Testis (tissue), 3 donors: ENCODE measurements around the gene GPC1. TPM values are rescaled to one million over a fixed set of nuclear protein-coding genes. Genes with fewer than 3 reads are reported as not detected.

Source experiments
- DNase-seq: peaks from one replicate; pipeline ENCODE4 v3.0.0-alpha.2; 2019
- H3K27ac ChIP-seq, 2 donors: fragments of 200-600 bp; sonication (generic); one replicate each; pipeline ENCODE4 v1.5.1; 2019
- H3K27me3 ChIP-seq: fragments of 200-600 bp; sonication (generic); one replicate; pipeline ENCODE4 v1.5.1; 2019
- H3K36me3 ChIP-seq: fragments of 200-600 bp; sonication (generic); one replicate; pipeline ENCODE4 v1.5.1; 2017; ENCODE audit warnings: low read depth; ENCODE audit errors: missing control alignments
- H3K4me1 ChIP-seq: fragments of 200-600 bp; sonication (generic); one replicate; pipeline ENCODE4 v1.5.1; 2019
- H3K4me3 ChIP-seq, 2 donors: fragments of 200-600 bp; sonication (generic); one replicate each; pipeline ENCODE4 v1.5.1; 2017 to 2019
- H3K9me3 ChIP-seq: fragments of 200-600 bp; sonication (generic); one replicate; pipeline ENCODE4 v1.5.1; 2017
- CTCF ChIP-seq, 3 experiments: fragments of 450-650 bp in 2 of 3; fragments of 200-600 bp in 1 of 3; sonication (generic) in 1 of 3; IDR thresholded peaks; one replicate each; pipeline ENCODE4 v1.5.1; 2016 to 2019; ENCODE audit warnings: antibody characterized with exemption in 3 of 3, mild to moderate bottlenecking in 2 of 3, moderate library complexity in 1 of 3
- POLR2A ChIP-seq: fragments of 450-650 bp; IDR thresholded peaks from one replicate; pipeline ENCODE4 v1.6.1; 2017; ENCODE audit warnings: antibody characterized with exemption, mild to moderate bottlenecking, moderate library complexity
- WGBS, 2 donors: methylation state at CpG; one replicate each; pipeline ENCODE4 v1.1.5; 2018; 5-methylcytosine and 5-hydroxymethylcytosine counted together
- intact Hi-C: fragments of 100-400 bp; cut with DNase I; formaldehyde crosslinking; loops from one replicate; pipeline ENCODE4 v1.15.1; 2023; ENCODE audit warnings: low total_unique reads
- polyA plus RNA-seq: library from polyadenylated mRNA; stranded (reverse); fragments of 350-450 nt; fragmentation: Illumina TruSeq; extraction: RNeasy Lipid Tissue Mini Kit (QIAGEN cat#74804); gene quantifications from one replicate; pipeline ENCODE4 v1.2.3, GENCODE V29; 2014; ENCODE audit warnings: low read depth, low replicate concordance; ENCODE audit not compliant: insufficient read depth
- total RNA-seq, 2 donors: library from RNA; depleted of rRNA; stranded (reverse); fragments of >200 nt; gene quantifications; one replicate each; pipeline ENCODE4 v1.2.3, GENCODE V29; 2016

The GPC1 gene
- total and polyA plus RNA-seq, 3 donors from 2014 or later, result 74.2 to 479 (median 244) TPM

- intact Hi-C loops, result loop anchor here (5.0 kb wide), 1 partner anchor 430 kb away; no protein-coding TSS in a partner anchor
- H3K27ac ChIP-seq, result no peak overlapping the region
- no peaks in the 10 kb centered on the region for H3K9me3 ChIP-seq
- H3K36me3 ChIP-seq, result no peaks in the 10 kb centered on the region
- no peak overlapping the region for H3K4me3 ChIP-seq
- WGBS, 2 donors, result 79 to 85% methylated on average over 14 to 30 of the region's 31 CpGs
- no peaks in the 10 kb centered on the region for H3K4me1 ChIP-seq
- H3K27me3 ChIP-seq, result no peaks in the 10 kb centered on the region
- DNase-seq, result no peak
- no peak for TF ChIP-seq POLR2A
- TF ChIP-seq CTCF (IDR thresholded peaks at IDR 0.05), result no peak
Measured at GRCh38 chr2:240392084-240392947, 43.1 kb upstream of the GPC1 start.

GRCh38 chr2:240392948-240393830, 42.3 kb upstream of the GPC1 start:
- no peak for TF ChIP-seq POLR2A
- TF ChIP-seq CTCF (IDR thresholded peaks at IDR 0.05), result no peak
- Histone ChIP-seq H3K4me3 (no peak overlapping the region), H3K27me3 (no peaks in the 10 kb centered on the region), H3K9me3 (no peaks in the 10 kb centered on the region), H3K4me1 (no peaks in the 10 kb centered on the region), H3K36me3 (no peaks in the 10 kb centered on the region), H3K27ac (no peak overlapping the region)
- DNase-seq, result peak; percentile 6
- intact Hi-C loops, result loop anchor here (5.0 kb wide), 1 partner anchor 431 kb away; no protein-coding TSS in a partner anchor
- 91% methylated on average over 18 to 23 of the region's 23 CpGs for WGBS, 2 donors

- H3K27me3 ChIP-seq, result no peaks in the 10 kb centered on the region
- H3K9me3 ChIP-seq, result no peaks in the 10 kb centered on the region
- H3K27ac ChIP-seq, result no peak overlapping the region
- DNase-seq, result peak; percentile 8
- H3K4me1 ChIP-seq, result no peaks in the 10 kb centered on the region
- WGBS, 2 donors, result 86 to 88% methylated on average over 10 to 21 of the region's 21 CpGs
- intact Hi-C loops, result loop anchor here (5.0 kb wide), 1 partner anchor 432 kb away; no protein-coding TSS in a partner anchor
- no peaks in the 10 kb centered on the region for H3K36me3 ChIP-seq
- no peak overlapping the region for H3K4me3 ChIP-seq
- TF ChIP-seq CTCF (IDR thresholded peaks at IDR 0.05) (no peak), POLR2A (no peak)
Measured at GRCh38 chr2:240393831-240394410, 41.5 kb upstream of the GPC1 start.

- no peak overlapping the region for H3K27ac ChIP-seq
- TF ChIP-seq POLR2A (no peak), CTCF (IDR thresholded peaks at IDR 0.05) (no peak)
- WGBS, 2 donors, result 94 to 98% methylated on average over 9 of the region's 9 CpGs
- H3K4me3 ChIP-seq, result no peak overlapping the region
- DNase-seq, result peak; percentile 9
- intact Hi-C loops, result loop anchor here (5.0 kb wide), 1 partner anchor 432 kb away; no protein-coding TSS in a partner anchor
- H3K36me3 ChIP-seq, result no peaks in the 10 kb centered on the region
- H3K27me3 ChIP-seq, result no peaks in the 10 kb centered on the region
- no peaks in the 10 kb centered on the region for H3K4me1 ChIP-seq
- no peaks in the 10 kb centered on the region for H3K9me3 ChIP-seq
Measured at GRCh38 chr2:240394549-240394948, 40.9 kb upstream of the GPC1 start.
